H1 (cell line): ENCODE measurements around the gene CD180. TPM values are rescaled to one million over a fixed set of nuclear protein-coding genes. Genes with fewer than 3 reads are reported as not detected.

Source experiments
- CTCF ChIA-PET: fragments of 300-600 bp; sonication (Branson Sonifier 250); formaldehyde crosslinking; loops from one replicate; lab custom pipeline; 2021; ENCODE audit not compliant: partially characterized antibody; lab: Charles Lee
- POLR2A ChIA-PET: fragments of 300-600 bp; sonication (Branson Sonifier 250); formaldehyde crosslinking; loops from one replicate; lab custom pipeline; 2021; ENCODE audit warnings: inconsistent platforms; ENCODE audit not compliant: partially characterized antibody; lab: Charles Lee
- DNase-seq, 2 experiments: peaks; one replicate each; pipeline versions ENCODE4 v3.0.0 to v3.0.0-alpha.2; 2010 to 2022; ENCODE audit warnings: low spot score in 2 of 2, low read depth in 1 of 2, mixed read lengths in 1 of 2
- FAIRE-seq: peaks from 2 replicates; lab custom pipeline; 2011; peaks lifted over from hg19 to GRCh38; lab: Jason Lieb, UNC
- H2AFZ ChIP-seq: 2 replicates; pipeline ENCODE4 v1.8.1; 2012; ENCODE audit warnings: low read length, inconsistent platforms
- H2AK5ac ChIP-seq: 2 replicates; pipeline ENCODE4 v1.6.1; 2013; ENCODE audit warnings: low read depth, low read length
- H2BK120ac ChIP-seq: replicated peaks from 2 replicates; pipeline ENCODE3; 2013; ENCODE audit warnings: low read depth, low read length, inconsistent platforms
- H2BK12ac ChIP-seq: 2 replicates; pipeline ENCODE4 v1.6.1; 2013; ENCODE audit warnings: low read depth, low read length
- H2BK15ac ChIP-seq: 2 replicates; pipeline ENCODE4 v1.6.1; 2013; ENCODE audit warnings: low read length
- H2BK20ac ChIP-seq: 2 replicates; pipeline ENCODE4 v1.6.1; 2013; ENCODE audit warnings: low read length
- H2BK5ac ChIP-seq: 2 replicates; pipeline ENCODE4 v1.6.1; 2013; ENCODE audit warnings: low read depth, low read length
- H3K14ac ChIP-seq: 2 replicates; pipeline ENCODE4 v1.6.1; 2013; ENCODE audit warnings: inconsistent platforms; ENCODE audit not compliant: insufficient read length
- H3K18ac ChIP-seq: 2 replicates; pipeline ENCODE4 v1.6.1; 2013; ENCODE audit warnings: low read length; ENCODE audit errors: extremely low read depth
- H3K23ac ChIP-seq: 2 replicates; pipeline ENCODE4 v1.6.1; 2013; ENCODE audit warnings: inconsistent platforms; ENCODE audit not compliant: insufficient read length
- H3K23me2 ChIP-seq: 2 replicates; pipeline ENCODE4 v1.6.1; 2013; ENCODE audit warnings: low read depth, low read length
- H3K27ac ChIP-seq: 2 replicates; pipeline ENCODE4 v1.6.1; 2011; ENCODE audit warnings: low read depth, low read length, inconsistent platforms
- H3K27me3 ChIP-seq, 4 experiments: replicated peaks in 1 of 4; 1 replicate in 1 of 4; 2 replicates in 3 of 4; pipeline versions ENCODE4 v1.6.1 to v1.8.1; 2011 to 2013; ENCODE audit warnings: low read length in 3 of 4, mild to moderate bottlenecking in 3 of 4, inconsistent platforms in 2 of 4, mixed read lengths in 2 of 4, moderate library complexity in 1 of 4; ENCODE audit not compliant: control insufficient read depth in 3 of 4, insufficient read depth in 3 of 4; ENCODE audit errors: extremely low read depth in 1 of 4
- H3K36me3 ChIP-seq, 4 experiments: 2 replicates each; pipeline versions ENCODE4 v1.6.1 to v1.8.1; 2011 to 2013; ENCODE audit warnings: mild to moderate bottlenecking in 4 of 4, low read length in 3 of 4, moderate library complexity in 2 of 4, control low read depth in 1 of 4, inconsistent platforms in 1 of 4; ENCODE audit not compliant: insufficient read depth in 4 of 4, control insufficient read depth in 2 of 4
- H3K4ac ChIP-seq: replicated peaks from 2 replicates; pipeline ENCODE3; 2013; ENCODE audit warnings: low read length, low read depth, mixed read lengths, inconsistent platforms; ENCODE audit not compliant: insufficient read length
- H3K4me1 ChIP-seq, 4 experiments: replicated peaks in 1 of 4; 1 replicate in 1 of 4; 2 replicates in 3 of 4; pipeline versions ENCODE4 v1.6.1 to v1.8.1; 2011 to 2013; ENCODE audit warnings: low read length in 3 of 4, inconsistent platforms in 2 of 4, mixed read lengths in 1 of 4; ENCODE audit not compliant: insufficient read depth in 4 of 4, control insufficient read depth in 3 of 4
- H3K4me2 ChIP-seq, 2 experiments: 2 replicates each; pipeline versions ENCODE4 v1.6.1 to v1.8.1; 2011 to 2013; ENCODE audit warnings: low read depth in 2 of 2, low read length in 2 of 2, control low read depth in 1 of 2, inconsistent platforms in 1 of 2, mild to moderate bottlenecking in 1 of 2; ENCODE audit not compliant: insufficient read depth in 1 of 2
- H3K4me3 ChIP-seq, 4 experiments: fragments of 200-600, 300-600 bp in 1 of 4; sonication (generic), shearing (Covaris generic), sonication (Bioruptor Twin) in 1 of 4; 2 replicates each; pipeline versions ENCODE4 v1.5.1 to v1.8.1; 2011 to 2016; ENCODE audit warnings: low read length in 4 of 4, low read depth in 3 of 4, control low read depth in 2 of 4, inconsistent platforms in 2 of 4, mild to moderate bottlenecking in 2 of 4, mixed read lengths in 1 of 4, moderate library complexity in 1 of 4; ENCODE audit not compliant: insufficient read depth in 2 of 4; ENCODE audit errors: extremely low read depth in 1 of 4
- H3K56ac ChIP-seq: replicated peaks from 2 replicates; pipeline ENCODE3; 2013; ENCODE audit warnings: low read depth, mild to moderate bottlenecking, mixed read lengths, low read length, inconsistent platforms; ENCODE audit not compliant: insufficient read length
- H3K79me1 ChIP-seq: 2 replicates; pipeline ENCODE4 v1.6.1; 2013; ENCODE audit warnings: low read depth, low read length, control low read depth
- H3K79me2 ChIP-seq, 2 experiments: 2 replicates each; pipeline versions ENCODE4 v1.6.1 to v1.8.1; 2012 to 2013; ENCODE audit warnings: low read length in 2 of 2, mild to moderate bottlenecking in 2 of 2, inconsistent platforms in 1 of 2; ENCODE audit not compliant: insufficient read depth in 2 of 2, control insufficient read depth in 1 of 2
- H3K9ac ChIP-seq, 4 experiments: replicated peaks in 1 of 4; 1 replicate in 1 of 4; 2 replicates in 3 of 4; pipeline versions ENCODE4 v1.6.1 to v1.8.1; 2011 to 2013; ENCODE audit warnings: low read depth in 3 of 4, low read length in 3 of 4, control low read depth in 2 of 4, mild to moderate bottlenecking in 2 of 4, moderate library complexity in 2 of 4, inconsistent platforms in 1 of 4; ENCODE audit errors: extremely low read depth in 1 of 4
- H3K9me3 ChIP-seq, 2 experiments: 2 replicates each; pipeline versions ENCODE4 v1.6.1 to v1.8.1; 2012 to 2013; ENCODE audit warnings: mild to moderate bottlenecking in 2 of 2, moderate library complexity in 2 of 2, control low read depth in 1 of 2, inconsistent platforms in 1 of 2, low read depth in 1 of 2, low read length in 1 of 2, mixed read lengths in 1 of 2; ENCODE audit not compliant: insufficient read depth in 2 of 2
- H4K20me1 ChIP-seq, 2 experiments: replicated peaks in 1 of 2; 2 replicates each; pipeline versions ENCODE3 to v1.8.1; 2011 to 2013; ENCODE audit warnings: inconsistent platforms in 2 of 2, low read length in 2 of 2, mild to moderate bottlenecking in 1 of 2; ENCODE audit not compliant: insufficient read depth in 2 of 2, control insufficient read depth in 1 of 2
- H4K5ac ChIP-seq: 2 replicates; pipeline ENCODE4 v1.6.1; 2013; ENCODE audit warnings: low read length, low read depth, mixed read lengths, inconsistent platforms; ENCODE audit not compliant: insufficient read length
- H4K8ac ChIP-seq: 2 replicates; pipeline ENCODE4 v1.8.0; 2013; ENCODE audit warnings: mild to moderate bottlenecking, moderate library complexity, low read length, inconsistent platforms; ENCODE audit not compliant: insufficient read depth; ENCODE audit errors: extremely low read depth
- H4K91ac ChIP-seq: replicated peaks from 2 replicates; pipeline ENCODE3; 2013; ENCODE audit warnings: low read length, mixed read lengths, inconsistent platforms; ENCODE audit not compliant: insufficient read length
- BCL11A ChIP-seq, 2 experiments: IDR thresholded peaks; one replicate each; pipeline ENCODE4 v1.6.1; 2011; ENCODE audit warnings: low read depth in 2 of 2, low read length in 2 of 2, mild to moderate bottlenecking in 2 of 2
- BRCA1 ChIP-seq: IDR thresholded peaks from 2 replicates; pipeline ENCODE4 v1.6.1; 2012; ENCODE audit warnings: low read depth, low read length, improper control_type of control experiment
- POLR2A ChIP-seq, 2 experiments: IDR thresholded peaks; 1 replicate in 1 of 2; 2 replicates in 1 of 2; pipeline ENCODE4 v1.6.1; 2011; ENCODE audit warnings: low read depth in 2 of 2, low read length in 2 of 2, mild to moderate bottlenecking in 2 of 2; ENCODE audit errors: control extremely low read depth in 1 of 2
- RBBP5 ChIP-seq: IDR thresholded peaks from 2 replicates; pipeline ENCODE4 v1.7.1; 2012; ENCODE audit warnings: low read depth, mild to moderate bottlenecking, inconsistent platforms, low read length, moderate library complexity, borderline replicate concordance
- RXRA ChIP-seq: IDR thresholded peaks from 2 replicates; pipeline ENCODE4 v1.6.1; 2011; ENCODE audit warnings: low read depth, mild to moderate bottlenecking, low read length, moderate library complexity; ENCODE audit not compliant: insufficient read depth
- WGBS, 2 experiments: shearing (Covaris generic) in 1 of 2; methylation state at CpG; one replicate each; pipeline versions ENCODE4 v1.1.6 to v1.1.7; 2013 to 2015; ENCODE audit warnings: low lambda C conversion rate in 2 of 2, mixed read lengths in 2 of 2, inconsistent platforms in 1 of 2, low coverage in 1 of 2, missing lambda C conversion rate in 1 of 2; ENCODE audit not compliant: insufficient replicate concordance in 2 of 2, insufficient coverage in 1 of 2, insufficient read length in 1 of 2; ENCODE audit errors: extremely low coverage in 1 of 2, missing lambda C conversion rate in 1 of 2; 5-methylcytosine and 5-hydroxymethylcytosine counted together
- polyA plus RNA-seq, 7 experiments: library from polyadenylated mRNA; depleted of rRNA in 3 of 7; stranded (reverse) in 5 of 7; unstranded in 2 of 7; fragments of >200 nt in 5 of 7; fragments of 200-250 nt in 2 of 7; gene quantifications; 1 replicate in 5 of 7; 2 replicates in 1 of 7; 4 replicates in 1 of 7; pipeline versions ENCODE4 v1.2.1 to v1.2.3, GENCODE V29; 2011 to 2013; ENCODE audit warnings: missing spikeins in 2 of 7, mixed read lengths in 2 of 7
- total RNA-seq: library from RNA; stranded (reverse); fragmentation: NEBNext Ultra II Directional; extraction: Animal tissue kit (Norgen Biotek cat#: 25700); gene quantifications from 2 replicates; pipeline ENCODE4 v1.2.1, GENCODE V29; 2021
- TF ChIP-seq, protein P1 (sequence below): IDR thresholded peaks from 2 replicates; pipeline ENCODE4 v1.6.1; 2012; ENCODE audit warnings: inconsistent platforms
- TF ChIP-seq, protein P2 (sequence below): IDR thresholded peaks from 2 replicates; pipeline ENCODE4 v1.6.1; 2012; ENCODE audit warnings: low read length, inconsistent platforms

Gene CD180
- total and polyA plus RNA-seq, 2 of the 8 experiments (the other 6 are each of a cell fraction or from before 2014, with no cell fraction given), result not detected

DNA sequence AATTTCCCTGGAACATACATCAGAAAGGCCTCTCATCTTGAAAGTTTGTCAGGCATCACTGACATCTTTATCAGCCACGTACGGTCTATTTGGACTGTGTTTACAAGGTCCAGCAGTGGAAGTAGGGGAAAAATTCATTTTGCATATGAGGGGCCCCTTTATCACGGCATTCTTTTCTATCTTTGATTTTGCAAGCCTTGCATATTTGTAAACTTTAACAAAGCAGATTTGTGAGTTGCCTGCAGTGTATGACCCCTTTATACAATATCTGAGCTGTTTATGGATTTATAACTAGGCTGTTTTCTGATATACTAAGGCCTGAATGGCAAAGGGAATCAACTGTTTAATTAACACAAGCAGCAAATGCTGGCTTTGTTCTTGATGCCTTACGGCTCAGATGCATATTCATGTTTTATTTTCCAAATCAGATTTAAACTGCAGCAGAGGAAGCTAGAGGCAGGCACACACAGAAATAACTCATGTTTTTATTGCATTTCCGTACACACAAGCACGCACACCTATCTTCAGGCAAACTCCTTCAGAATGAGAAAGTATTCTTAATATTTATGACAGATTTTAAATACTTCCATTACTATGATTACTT lies 61.1 kb downstream of the CD180 start:
- Histone ChIP-seq H2BK15ac (no peak overlapping the region), H2AFZ (no peak overlapping the region), H3K56ac (no peak overlapping the region), H3K9ac (no peak overlapping the region), H3K4me3 (no peak overlapping the region), H3K18ac (no peak overlapping the region), H3K23me2 (no peaks in the 10 kb centered on the region), H3K23ac (no peak overlapping the region), H4K5ac (no peak overlapping the region), H3K79me1 (no peaks in the 10 kb centered on the region), H3K4me1 (no peaks in the 10 kb centered on the region), H3K27ac (no peak overlapping the region), H3K14ac (no peak overlapping the region), H2BK120ac (no peak overlapping the region), H3K4ac (no peak overlapping the region), H2BK12ac (no peak overlapping the region), H4K20me1 (no peaks in the 10 kb centered on the region), H3K27me3 (no peaks in the 10 kb centered on the region), H2BK20ac (no peak overlapping the region), H4K91ac (no peak overlapping the region), H2AK5ac (no peak overlapping the region), H3K36me3 (no peaks in the 10 kb centered on the region), H3K4me2 (no peak overlapping the region), H3K9me3 (no peaks in the 10 kb centered on the region), H3K79me2 (no peaks in the 10 kb centered on the region), H4K8ac (no peak overlapping the region), H2BK5ac (no peak overlapping the region)
- ChIA-PET POLR2A (no interaction called here), CTCF (interaction anchor here (1.2 kb wide), 1 partner anchor 22 kb away, joined by 3 read pairs; no protein-coding TSS in a partner anchor)
- DNase-seq (no peak), FAIRE-seq (no peak)
- WGBS, 2 experiments, result 86% methylated on average over 6 of the region's 6 CpGs; no CpG with 5 or more reads in 1 of the 2 experiments
- no peak for TF ChIP-seq RBBP5
- no peak for TF ChIP-seq POLR2A (IDR thresholded peaks at IDR 0.05; ENCODE audit: control extremely low read depth in 1 of 2, low read depth in 2 of 2, low read length in 2 of 2)
- no peak for TF ChIP-seq BRCA1
- no peak for TF ChIP-seq RXRA
- TF ChIP-seq, protein P1, sequence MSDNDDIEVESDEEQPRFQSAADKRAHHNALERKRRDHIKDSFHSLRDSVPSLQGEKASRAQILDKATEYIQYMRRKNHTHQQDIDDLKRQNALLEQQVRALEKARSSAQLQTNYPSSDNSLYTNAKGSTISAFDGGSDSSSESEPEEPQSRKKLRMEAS, result no peak
- TF ChIP-seq, protein P2, sequence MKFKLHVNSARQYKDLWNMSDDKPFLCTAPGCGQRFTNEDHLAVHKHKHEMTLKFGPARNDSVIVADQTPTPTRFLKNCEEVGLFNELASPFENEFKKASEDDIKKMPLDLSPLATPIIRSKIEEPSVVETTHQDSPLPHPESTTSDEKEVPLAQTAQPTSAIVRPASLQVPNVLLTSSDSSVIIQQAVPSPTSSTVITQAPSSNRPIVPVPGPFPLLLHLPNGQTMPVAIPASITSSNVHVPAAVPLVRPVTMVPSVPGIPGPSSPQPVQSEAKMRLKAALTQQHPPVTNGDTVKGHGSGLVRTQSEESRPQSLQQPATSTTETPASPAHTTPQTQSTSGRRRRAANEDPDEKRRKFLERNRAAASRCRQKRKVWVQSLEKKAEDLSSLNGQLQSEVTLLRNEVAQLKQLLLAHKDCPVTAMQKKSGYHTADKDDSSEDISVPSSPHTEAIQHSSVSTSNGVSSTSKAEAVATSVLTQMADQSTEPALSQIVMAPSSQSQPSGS, result no peak
- TF ChIP-seq BCL11A (IDR thresholded peaks at IDR 0.05; ENCODE audit: low read depth in 2 of 2, low read length in 2 of 2), result no peak
